Measurements from ENCODE around the gene NUDT1.

Gene NUDT1

GRCh38 chr7:2205036-2205780 lies 36.8 kb upstream of the NUDT1 start:
- Histone ChIP-seq H3K4me3 (ENCODE audit: insufficient read depth, low read depth, low read length, poor library complexity, severe bottlenecking) (no peak overlapping the region), H3K36me3 (ENCODE audit: control insufficient read depth, insufficient read depth, low read length) (peaks cover 16% of the 10 kb centered on the region), H3K9me3 (ENCODE audit: control insufficient read depth, low read length) (no peaks in the 10 kb centered on the region), H3K27me3 (replicated peaks; ENCODE audit: control insufficient read depth, insufficient read depth, low read length, poor library complexity, severe bottlenecking) (no peaks in the 10 kb centered on the region), H3K27ac (ENCODE audit: insufficient read depth, low read length, poor library complexity, severe bottlenecking) (no peak overlapping the region), H3K4me1 (ENCODE audit: control insufficient read depth, insufficient read depth, low read length, poor library complexity, severe bottlenecking) (no peaks in the 10 kb centered on the region)
- no peak for DNase-seq

GRCh38 chr7:2208712-2209111 lies 33.3 kb upstream of the NUDT1 start:
- Histone ChIP-seq H3K27me3 (replicated peaks; ENCODE audit: control insufficient read depth, insufficient read depth, low read length, poor library complexity, severe bottlenecking) (no peaks in the 10 kb centered on the region), H3K4me3 (ENCODE audit: insufficient read depth, low read depth, low read length, poor library complexity, severe bottlenecking) (no peak overlapping the region), H3K4me1 (ENCODE audit: control insufficient read depth, insufficient read depth, low read length, poor library complexity, severe bottlenecking) (no peaks in the 10 kb centered on the region), H3K36me3 (ENCODE audit: control insufficient read depth, insufficient read depth, low read length) (peaks cover 24% of the 10 kb centered on the region), H3K9me3 (ENCODE audit: control insufficient read depth, low read length) (no peaks in the 10 kb centered on the region), H3K27ac (ENCODE audit: insufficient read depth, low read length, poor library complexity, severe bottlenecking) (no peak overlapping the region)
- no peak for DNase-seq

GRCh38 chr7:2209146-2209960 lies 32.7 kb upstream of the NUDT1 start:
- H3K9me3 ChIP-seq (ENCODE audit: control insufficient read depth, low read length) = no peaks in the 10 kb centered on the region
- H3K36me3 ChIP-seq (ENCODE audit: control insufficient read depth, insufficient read depth, low read length) = peaks cover 26% of the 10 kb centered on the region
- H3K4me3 ChIP-seq (ENCODE audit: insufficient read depth, low read depth, low read length, poor library complexity, severe bottlenecking) = no peak overlapping the region
- DNase-seq = peak in 1 of 3 donors; percentile 12
- no peaks in the 10 kb centered on the region for H3K27me3 ChIP-seq (replicated peaks; ENCODE audit: control insufficient read depth, insufficient read depth, low read length, poor library complexity, severe bottlenecking)
- H3K27ac ChIP-seq (ENCODE audit: insufficient read depth, low read length, poor library complexity, severe bottlenecking) = no peak overlapping the region
- no peaks in the 10 kb centered on the region for H3K4me1 ChIP-seq (ENCODE audit: control insufficient read depth, insufficient read depth, low read length, poor library complexity, severe bottlenecking)

- H3K4me3 ChIP-seq (ENCODE audit: insufficient read depth, low read depth, low read length, poor library complexity, severe bottlenecking) = no peak overlapping the region
- no peak overlapping the region for H3K27ac ChIP-seq (ENCODE audit: insufficient read depth, low read length, poor library complexity, severe bottlenecking)
- peaks cover 26% of the 10 kb centered on the region for H3K36me3 ChIP-seq (ENCODE audit: control insufficient read depth, insufficient read depth, low read length)
- H3K4me1 ChIP-seq (ENCODE audit: control insufficient read depth, insufficient read depth, low read length, poor library complexity, severe bottlenecking) = no peaks in the 10 kb centered on the region
- H3K9me3 ChIP-seq (ENCODE audit: control insufficient read depth, low read length) = no peaks in the 10 kb centered on the region
- H3K27me3 ChIP-seq (replicated peaks; ENCODE audit: control insufficient read depth, insufficient read depth, low read length, poor library complexity, severe bottlenecking) = no peaks in the 10 kb centered on the region
- no peak for DNase-seq
Measured at GRCh38 chr7:2209961-2210323, 32.1 kb upstream of the NUDT1 start.

- H3K27ac ChIP-seq (ENCODE audit: insufficient read depth, low read length, poor library complexity, severe bottlenecking) = no peak overlapping the region
- no peaks in the 10 kb centered on the region for H3K4me1 ChIP-seq (ENCODE audit: control insufficient read depth, insufficient read depth, low read length, poor library complexity, severe bottlenecking)
- no peak overlapping the region for H3K4me3 ChIP-seq (ENCODE audit: insufficient read depth, low read depth, low read length, poor library complexity, severe bottlenecking)
- no peak for DNase-seq
- H3K27me3 ChIP-seq (replicated peaks; ENCODE audit: control insufficient read depth, insufficient read depth, low read length, poor library complexity, severe bottlenecking) = no peaks in the 10 kb centered on the region
- no peaks in the 10 kb centered on the region for H3K9me3 ChIP-seq (ENCODE audit: control insufficient read depth, low read length)
- H3K36me3 ChIP-seq (ENCODE audit: control insufficient read depth, insufficient read depth, low read length) = peaks cover 29% of the 10 kb centered on the region
Measured at GRCh38 chr7:2210551-2211258, 31.3 kb upstream of the NUDT1 start.

GRCh38 chr7:2211259-2211880 lies 30.7 kb upstream of the NUDT1 start:
- no peak for DNase-seq
- Histone ChIP-seq H3K36me3 (ENCODE audit: control insufficient read depth, insufficient read depth, low read length) (peaks cover 36% of the 10 kb centered on the region), H3K4me3 (ENCODE audit: insufficient read depth, low read depth, low read length, poor library complexity, severe bottlenecking) (no peak overlapping the region), H3K27me3 (replicated peaks; ENCODE audit: control insufficient read depth, insufficient read depth, low read length, poor library complexity, severe bottlenecking) (no peaks in the 10 kb centered on the region), H3K9me3 (ENCODE audit: control insufficient read depth, low read length) (no peaks in the 10 kb centered on the region), H3K4me1 (ENCODE audit: control insufficient read depth, insufficient read depth, low read length, poor library complexity, severe bottlenecking) (no peaks in the 10 kb centered on the region), H3K27ac (ENCODE audit: insufficient read depth, low read length, poor library complexity, severe bottlenecking) (no peak overlapping the region)

- no peak overlapping the region for H3K4me3 ChIP-seq (ENCODE audit: insufficient read depth, low read depth, low read length, poor library complexity, severe bottlenecking)
- no peaks in the 10 kb centered on the region for H3K4me1 ChIP-seq (ENCODE audit: control insufficient read depth, insufficient read depth, low read length, poor library complexity, severe bottlenecking)
- no peak overlapping the region for H3K27ac ChIP-seq (ENCODE audit: insufficient read depth, low read length, poor library complexity, severe bottlenecking)
- no peaks in the 10 kb centered on the region for H3K27me3 ChIP-seq (replicated peaks; ENCODE audit: control insufficient read depth, insufficient read depth, low read length, poor library complexity, severe bottlenecking)
- peaks cover 41% of the 10 kb centered on the region for H3K36me3 ChIP-seq (ENCODE audit: control insufficient read depth, insufficient read depth, low read length)
- H3K9me3 ChIP-seq (ENCODE audit: control insufficient read depth, low read length) = no peaks in the 10 kb centered on the region
- no peak for DNase-seq
Measured at GRCh38 chr7:2211926-2212325, 30.1 kb upstream of the NUDT1 start.

- H3K4me3 ChIP-seq (ENCODE audit: insufficient read depth, low read depth, low read length, poor library complexity, severe bottlenecking) = no peak overlapping the region
- H3K36me3 ChIP-seq (ENCODE audit: control insufficient read depth, insufficient read depth, low read length) = peaks cover 44% of the 10 kb centered on the region
- no peaks in the 10 kb centered on the region for H3K4me1 ChIP-seq (ENCODE audit: control insufficient read depth, insufficient read depth, low read length, poor library complexity, severe bottlenecking)
- H3K27ac ChIP-seq (ENCODE audit: insufficient read depth, low read length, poor library complexity, severe bottlenecking) = no peak overlapping the region
- DNase-seq = no peak
- H3K27me3 ChIP-seq (replicated peaks; ENCODE audit: control insufficient read depth, insufficient read depth, low read length, poor library complexity, severe bottlenecking) = no peaks in the 10 kb centered on the region
- no peaks in the 10 kb centered on the region for H3K9me3 ChIP-seq (ENCODE audit: control insufficient read depth, low read length)
Measured at GRCh38 chr7:2212906-2213305, 29.1 kb upstream of the NUDT1 start.

- Histone ChIP-seq H3K27me3 (replicated peaks; ENCODE audit: control insufficient read depth, insufficient read depth, low read length, poor library complexity, severe bottlenecking) (no peaks in the 10 kb centered on the region), H3K36me3 (ENCODE audit: control insufficient read depth, insufficient read depth, low read length) (peaks cover 44% of the 10 kb centered on the region), H3K4me3 (ENCODE audit: insufficient read depth, low read depth, low read length, poor library complexity, severe bottlenecking) (no peak overlapping the region), H3K9me3 (ENCODE audit: control insufficient read depth, low read length) (no peaks in the 10 kb centered on the region), H3K27ac (ENCODE audit: insufficient read depth, low read length, poor library complexity, severe bottlenecking) (no peak overlapping the region), H3K4me1 (ENCODE audit: control insufficient read depth, insufficient read depth, low read length, poor library complexity, severe bottlenecking) (no peaks in the 10 kb centered on the region)
- no peak for DNase-seq
Measured at GRCh38 chr7:2213551-2214215, 28.3 kb upstream of the NUDT1 start.
